Large intestine (tissue), 3 donors: Measurements from ENCODE around the gene ARL6IP5. TPM values are rescaled to one million over a fixed set of nuclear protein-coding genes. Genes with fewer than 3 reads are reported as not detected.

Experiments
- DNase-seq, 2 donors: peaks; one replicate each; pipeline versions ENCODE4 v3.0.0 to v3.0.0-alpha.2; 2013
- H3K27ac ChIP-seq: one replicate; pipeline ENCODE4 v1.5.1; 2013; ENCODE audit warnings: low read length
- H3K27me3 ChIP-seq: 2 replicates; pipeline ENCODE4 v1.6.1; 2013; ENCODE audit warnings: low read length; ENCODE audit not compliant: control insufficient read depth, insufficient read depth
- H3K36me3 ChIP-seq: 2 replicates; pipeline ENCODE4 v1.6.1; 2013; ENCODE audit warnings: low read length; ENCODE audit not compliant: control insufficient read depth, insufficient read depth
- H3K4me1 ChIP-seq: one replicate; pipeline ENCODE4 v1.6.1; 2013; ENCODE audit warnings: low read length; ENCODE audit not compliant: control insufficient read depth, insufficient read depth
- H3K4me3 ChIP-seq: one replicate; pipeline ENCODE4 v1.5.1; 2013; ENCODE audit warnings: low read length
- H3K9me3 ChIP-seq: one replicate; pipeline ENCODE4 v1.6.1; 2013; ENCODE audit warnings: mild to moderate bottlenecking, low read depth, low read length, moderate library complexity; ENCODE audit not compliant: control insufficient read depth
- WGBS: methylation state at CpG from one replicate; pipeline ENCODE4 v1.1.5; 2013; ENCODE audit warnings: low lambda C conversion rate; ENCODE audit not compliant: insufficient coverage; 5-methylcytosine and 5-hydroxymethylcytosine counted together
- polyA plus RNA-seq: library from polyadenylated mRNA; unstranded; fragments of 120-200 nt; gene quantifications from one replicate; pipeline ENCODE4 v1.2.1, GENCODE V29; 2013

ARL6IP5 gene
- polyA plus RNA-seq, 1 donor = 67.3 TPM

DNA sequence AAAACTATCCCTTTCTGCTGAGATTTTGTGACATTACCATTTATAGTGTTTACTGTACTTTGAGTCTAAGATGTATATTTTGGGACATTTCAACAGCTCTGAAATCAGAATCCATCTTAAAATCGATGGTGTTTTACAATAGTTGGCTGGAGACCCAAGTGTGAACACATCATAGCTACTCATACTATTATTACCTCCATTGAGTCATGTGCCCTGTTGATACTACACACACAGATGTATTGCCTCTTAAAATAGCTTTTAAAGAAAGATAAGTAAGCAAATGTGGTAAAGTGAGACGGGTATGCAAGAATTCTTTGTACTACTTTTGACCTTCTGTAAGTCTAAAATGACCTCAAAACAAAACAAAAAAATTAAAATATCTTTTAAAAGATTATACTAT is 31.0 kb downstream of the ARL6IP5 start:
- Histone ChIP-seq H3K36me3 (no peaks in the 10 kb centered on the region), H3K27me3 (no peaks in the 10 kb centered on the region), H3K4me1 (no peaks in the 10 kb centered on the region), H3K27ac (no peak overlapping the region), H3K9me3 (no peaks in the 10 kb centered on the region), H3K4me3 (no peak overlapping the region)
- WGBS = 40% methylated on average over 1 of the region's 2 CpGs
- no peak for DNase-seq

DNA sequence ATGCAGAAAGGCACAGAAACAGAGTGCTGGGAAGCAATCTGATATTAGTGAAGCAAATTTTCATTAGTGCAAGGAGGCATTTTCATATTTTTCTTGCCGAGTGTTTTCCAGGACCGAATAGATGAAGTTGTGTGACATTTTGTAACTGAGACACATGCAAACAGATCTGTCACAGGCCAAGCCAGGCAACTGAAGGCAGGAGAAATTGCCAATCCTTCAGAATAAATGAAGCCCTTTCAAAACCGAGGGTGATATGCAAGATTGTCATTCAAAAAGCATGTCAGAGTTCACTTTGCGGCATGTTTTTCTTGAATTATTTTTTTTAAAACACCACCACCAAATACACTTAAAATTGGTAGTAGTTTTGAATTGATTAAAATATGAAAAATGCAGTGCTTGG is 31.4 kb downstream of the ARL6IP5 start:
- Histone ChIP-seq H3K4me3 (no peak overlapping the region), H3K27me3 (no peaks in the 10 kb centered on the region), H3K36me3 (no peaks in the 10 kb centered on the region), H3K4me1 (no peaks in the 10 kb centered on the region), H3K27ac (no peak overlapping the region), H3K9me3 (no peaks in the 10 kb centered on the region)
- WGBS = 100% methylated on average over 1 of the region's 4 CpGs
- no peak for DNase-seq

DNA sequence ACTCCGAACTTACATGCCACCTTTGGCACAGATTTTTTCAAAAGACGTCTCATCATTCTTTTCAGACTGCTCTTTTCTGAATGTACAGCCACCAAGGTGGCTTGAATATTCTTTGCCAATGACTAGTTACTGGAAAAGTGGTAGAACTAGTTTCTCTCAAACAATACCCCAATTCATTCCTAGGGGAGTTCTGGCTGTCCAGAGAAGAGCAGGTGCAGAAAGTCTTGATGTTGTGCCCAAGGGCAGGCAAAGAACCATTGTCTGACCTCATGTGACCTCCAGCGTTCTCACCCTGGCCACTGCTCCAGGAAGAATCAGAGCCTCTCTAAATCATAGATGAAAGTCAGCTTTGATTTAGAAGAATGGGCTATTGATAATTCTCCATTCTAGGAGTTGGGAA is 32.2 kb downstream of the ARL6IP5 start:
- Histone ChIP-seq H3K36me3 (no peaks in the 10 kb centered on the region), H3K27me3 (no peaks in the 10 kb centered on the region), H3K4me1 (no peaks in the 10 kb centered on the region), H3K9me3 (no peaks in the 10 kb centered on the region), H3K27ac (no peak overlapping the region), H3K4me3 (no peak overlapping the region)
- peak in 1 of 2 donors; percentile 27 for DNase-seq
- WGBS = no CpG with 5 or more reads among the region's 3 CpGs

DNA sequence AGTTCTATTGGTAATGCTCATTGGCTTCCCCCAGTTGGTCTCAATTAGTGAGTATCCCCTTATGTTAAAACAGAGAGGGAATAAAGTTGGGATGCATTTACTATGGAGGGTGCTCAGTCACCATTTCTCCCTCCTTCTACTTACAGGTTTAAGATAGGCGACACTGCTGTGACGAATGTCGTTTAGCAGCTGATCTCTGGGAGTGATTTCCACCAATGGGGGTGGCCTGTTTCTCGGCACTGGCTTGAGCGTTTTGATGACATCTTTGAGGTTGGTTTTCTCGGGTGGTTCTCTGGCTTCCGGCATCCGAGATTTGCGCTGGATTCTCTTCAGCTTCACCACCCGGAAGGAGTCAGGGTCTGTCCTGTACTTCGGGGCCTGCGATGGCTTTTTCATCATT is 33.8 kb downstream of the ARL6IP5 start:
- Histone ChIP-seq H3K27me3 (no peaks in the 10 kb centered on the region), H3K36me3 (no peaks in the 10 kb centered on the region), H3K27ac (no peak overlapping the region), H3K9me3 (no peaks in the 10 kb centered on the region), H3K4me3 (no peak overlapping the region), H3K4me1 (no peaks in the 10 kb centered on the region)
- WGBS = no CpG with 5 or more reads among the region's 12 CpGs
- no peak for DNase-seq

DNA sequence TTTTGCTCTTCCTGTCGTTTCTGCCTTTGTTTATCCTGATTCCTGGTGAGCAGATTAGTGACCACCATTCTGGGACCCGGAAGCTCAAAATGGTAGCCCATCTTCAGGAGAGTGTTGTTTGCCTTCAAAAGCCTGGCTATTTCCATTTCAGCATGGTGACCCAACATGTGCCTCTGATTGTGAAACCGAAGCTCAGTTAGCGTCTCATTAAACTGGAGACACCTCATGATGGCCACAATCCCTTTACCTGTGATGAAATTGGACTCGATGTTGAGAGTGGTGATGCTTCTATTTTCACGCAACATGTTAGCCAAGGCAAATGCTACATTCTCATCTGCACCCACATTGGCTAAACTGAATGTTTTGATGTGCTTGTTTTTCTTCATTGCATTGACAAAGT is 34.4 kb downstream of the ARL6IP5 start:
- Histone ChIP-seq H3K27ac (no peak overlapping the region), H3K4me1 (no peaks in the 10 kb centered on the region), H3K9me3 (no peaks in the 10 kb centered on the region), H3K4me3 (no peak overlapping the region), H3K27me3 (no peaks in the 10 kb centered on the region), H3K36me3 (no peaks in the 10 kb centered on the region)
- 67% methylated on average over 1 of the region's 6 CpGs for WGBS
- DNase-seq = no peak

DNA sequence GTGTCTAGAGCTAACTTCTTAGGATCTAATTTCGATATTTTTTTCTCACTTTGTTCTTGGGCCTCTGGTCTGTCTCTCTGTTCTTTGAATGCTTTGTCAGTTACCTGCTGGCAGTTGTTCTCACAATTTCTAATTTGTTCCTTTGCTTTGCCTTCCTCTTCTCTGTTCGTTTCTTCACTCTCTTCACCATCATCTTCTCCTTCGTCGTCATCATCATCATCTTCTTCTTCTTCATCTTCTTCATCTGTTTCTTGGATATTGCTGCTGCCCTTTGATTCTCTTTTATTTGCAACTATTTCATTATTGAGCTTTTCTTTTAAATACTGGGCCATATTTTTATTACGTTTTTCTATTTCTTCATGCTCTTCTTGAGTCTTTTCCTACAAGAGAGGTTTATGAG is 34.9 kb downstream of the ARL6IP5 start:
- H3K36me3 ChIP-seq = no peaks in the 10 kb centered on the region
- H3K4me1 ChIP-seq = no peaks in the 10 kb centered on the region
- DNase-seq = no peak
- no peaks in the 10 kb centered on the region for H3K27me3 ChIP-seq
- no peaks in the 10 kb centered on the region for H3K9me3 ChIP-seq
- no peak overlapping the region for H3K4me3 ChIP-seq
- whole genome bisulfite sequencing = 92% methylated on average over 5 of the region's 5 CpGs
- H3K27ac ChIP-seq = no peak overlapping the region

DNA sequence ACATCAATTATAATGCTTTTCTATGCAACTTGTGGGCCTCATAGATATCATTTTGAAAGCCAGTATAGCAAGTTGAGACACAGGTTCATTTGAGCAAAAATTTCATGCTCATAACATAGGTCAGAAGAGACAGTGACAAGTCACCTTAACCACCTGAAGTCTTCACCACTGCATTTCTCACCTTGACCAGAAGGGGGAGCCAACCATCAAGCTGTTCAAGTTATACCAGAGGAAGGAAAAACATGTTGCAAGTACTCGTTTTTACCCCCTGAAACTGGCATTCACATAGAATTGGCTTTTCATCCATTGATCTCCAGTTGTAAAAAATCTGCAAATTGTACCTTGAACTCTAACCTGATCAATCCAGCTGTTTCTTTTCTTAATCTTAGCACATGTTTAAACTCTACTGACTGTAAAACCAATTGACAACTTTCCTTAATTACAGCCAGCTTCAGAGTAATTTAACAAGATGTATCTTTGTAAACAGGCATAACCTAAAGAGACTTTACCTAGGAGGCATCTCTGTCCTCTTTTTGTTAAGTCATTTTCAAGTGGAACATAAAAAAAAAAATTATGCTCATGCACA is 36.2 kb downstream of the ARL6IP5 start:
- no peaks in the 10 kb centered on the region for H3K9me3 ChIP-seq
- peak; percentile 67 to 70 for DNase-seq
- WGBS = no CpG with 5 or more reads among the region's 1 CpG

DNA sequence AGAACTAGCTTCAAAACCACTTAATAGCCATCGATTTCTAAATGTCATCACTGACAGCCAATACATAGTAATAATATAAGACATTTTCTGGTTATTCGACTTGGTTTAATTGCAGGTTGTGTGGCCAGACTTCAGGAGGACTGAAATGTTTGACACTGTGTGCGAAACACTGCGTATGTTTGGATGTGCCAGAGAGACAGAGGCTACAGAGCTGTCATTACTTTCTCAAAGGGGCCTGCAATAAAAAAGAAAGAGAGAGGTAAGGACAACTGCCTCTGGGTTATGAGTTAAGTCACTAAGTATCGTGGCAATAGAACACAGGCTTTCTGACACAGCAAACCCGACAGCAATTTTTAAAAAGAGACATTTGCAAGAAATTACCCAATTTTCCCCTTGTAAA is 36.8 kb downstream of the ARL6IP5 start:
- WGBS = no CpG with 5 or more reads among the region's 6 CpGs
- no peaks in the 10 kb centered on the region for H3K9me3 ChIP-seq
- no peak for DNase-seq
- no peaks in the 10 kb centered on the region for H3K27me3 ChIP-seq
- H3K4me3 ChIP-seq = no peak overlapping the region
- no peak overlapping the region for H3K27ac ChIP-seq
- H3K36me3 ChIP-seq = no peaks in the 10 kb centered on the region
- H3K4me1 ChIP-seq = no peaks in the 10 kb centered on the region

More for the DNA sequence above, 36.2 kb downstream of the ARL6IP5 start:
- Histone ChIP-seq H3K4me3 (no peak overlapping the region), H3K4me1 (no peaks in the 10 kb centered on the region), H3K27ac (no peak overlapping the region), H3K27me3 (no peaks in the 10 kb centered on the region), H3K36me3 (no peaks in the 10 kb centered on the region)

DNA sequence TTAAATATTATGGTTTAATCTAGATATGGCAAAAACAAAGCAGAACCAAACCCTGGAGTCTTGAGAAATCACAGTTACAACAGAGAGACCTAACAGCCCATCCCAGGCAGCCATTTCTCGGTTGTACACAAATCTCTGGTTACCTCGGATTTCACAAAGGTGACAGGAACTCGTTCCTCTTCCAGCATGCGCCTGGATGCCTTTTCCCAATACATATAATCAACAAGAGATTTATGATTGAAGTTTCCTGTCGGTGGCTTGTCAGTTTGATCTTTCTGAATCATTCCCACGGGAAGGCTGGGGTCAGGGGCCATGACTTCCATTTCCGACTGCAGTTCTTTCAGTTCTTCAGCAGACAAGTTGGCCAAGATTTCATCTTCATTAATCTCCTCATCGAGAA is 37.2 kb downstream of the ARL6IP5 start:
- Histone ChIP-seq H3K36me3 (no peaks in the 10 kb centered on the region), H3K4me1 (no peaks in the 10 kb centered on the region), H3K4me3 (no peak overlapping the region), H3K27me3 (no peaks in the 10 kb centered on the region), H3K27ac (no peak overlapping the region), H3K9me3 (no peaks in the 10 kb centered on the region)
- WGBS = 89% methylated on average over 1 of the region's 8 CpGs
- DNase-seq = no peak

DNA sequence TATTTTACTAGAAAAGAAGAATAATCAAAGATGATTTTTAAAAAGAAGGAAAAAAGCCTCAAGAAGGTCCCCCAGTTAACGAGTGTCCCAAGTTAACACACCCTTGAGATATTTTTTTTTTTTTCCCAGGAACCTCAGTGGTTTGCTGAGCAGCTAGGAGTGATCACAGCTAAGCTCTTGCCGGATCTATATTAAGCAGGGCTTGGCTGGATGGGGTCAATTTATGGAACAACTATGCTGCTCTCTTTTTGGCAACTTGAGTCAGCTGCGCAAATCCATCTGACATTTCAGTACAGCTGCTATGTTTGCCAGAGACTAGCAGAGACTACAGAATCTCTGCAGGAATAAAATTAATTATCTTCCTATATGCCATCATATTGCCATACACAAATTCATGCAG is 37.7 kb downstream of the ARL6IP5 start, which contains the start of gene LMOD3:
Gene LMOD3, minus strand, starts transcription at position 193 of the 400 bp plus-strand sequence. CDS start 209 bp downstream, outside the sequence.
- Histone ChIP-seq H3K4me1 (no peaks in the 10 kb centered on the region), H3K9me3 (no peaks in the 10 kb centered on the region), H3K27ac (no peak within 1 kb of the TSS), H3K36me3 (no peaks in the 10 kb centered on the region), H3K4me3 (no peak within 1 kb of the TSS), H3K27me3 (no peaks in the 10 kb centered on the region)
- no peak for DNase-seq
- no CpG with 5 or more reads among the region's 3 CpGs for WGBS

DNA sequence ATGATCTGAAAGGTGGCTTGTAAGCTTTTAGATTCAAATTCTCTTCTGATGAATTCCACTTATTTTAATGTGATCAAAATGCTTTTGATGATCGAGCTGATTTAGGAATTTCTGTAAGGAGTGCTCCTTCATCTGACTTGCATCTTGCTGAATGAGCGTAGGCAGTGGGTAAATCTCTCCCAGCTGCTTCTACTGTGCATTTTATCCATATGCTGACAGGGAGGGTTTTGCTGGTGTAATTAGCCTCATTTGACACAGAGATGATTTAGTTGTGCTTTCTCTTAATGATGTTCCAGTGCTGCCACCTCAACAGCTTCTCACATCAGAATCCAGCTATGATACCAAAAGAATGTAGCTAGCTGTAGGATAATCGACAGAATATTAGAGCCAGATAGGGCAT is 41.5 kb downstream of the ARL6IP5 start:
- no CpG with 5 or more reads among the region's 3 CpGs for WGBS
- Histone ChIP-seq H3K27ac (no peak overlapping the region), H3K4me3 (no peak overlapping the region), H3K27me3 (no peaks in the 10 kb centered on the region), H3K36me3 (no peaks in the 10 kb centered on the region), H3K9me3 (no peaks in the 10 kb centered on the region), H3K4me1 (no peaks in the 10 kb centered on the region)
- DNase-seq = no peak
